Small intestine (tissue), 7 donors: Measurements from ENCODE around the gene ADH1C. TPM values are rescaled to one million over a fixed set of nuclear protein-coding genes. Genes with fewer than 3 reads are reported as not detected.
"Not testable (repeated sequence)": the region's sequence is repeated elsewhere in the genome, so short reads cannot be mapped to it uniquely, and the experiment has no call there.

Source experiments
- DNase-seq, 2 donors: peaks; one replicate each; pipeline versions ENCODE4 v3.0.0 to v3.0.0-alpha.2; 2013
- FAIRE-seq: peaks from 2 replicates; lab custom pipeline; 2012; peaks lifted over from hg19 to GRCh38; lab: Jason Lieb, UNC
- H3K27ac ChIP-seq, 3 donors: one replicate each; pipeline ENCODE4 v1.5.1; 2013; ENCODE audit warnings: low read length in 2 of 3, mild to moderate bottlenecking in 2 of 3, control low read depth in 1 of 3, inconsistent platforms in 1 of 3, low read depth in 1 of 3, moderate library complexity in 1 of 3
- H3K27me3 ChIP-seq, 3 donors: one replicate each; pipeline ENCODE4 v1.6.1; 2013; ENCODE audit warnings: low read length in 3 of 3, inconsistent platforms in 1 of 3; ENCODE audit not compliant: control insufficient read depth in 3 of 3, insufficient read depth in 3 of 3
- H3K36me3 ChIP-seq, 3 donors: one replicate each; pipeline ENCODE4 v1.6.1; 2013; ENCODE audit warnings: low read length in 3 of 3, inconsistent platforms in 1 of 3, low read depth in 1 of 3, mild to moderate bottlenecking in 1 of 3, moderate library complexity in 1 of 3; ENCODE audit not compliant: control insufficient read depth in 3 of 3, insufficient read depth in 2 of 3
- H3K4me1 ChIP-seq, 3 donors: one replicate each; pipeline ENCODE4 v1.6.1; 2013; ENCODE audit warnings: low read length in 2 of 3, inconsistent platforms in 1 of 3, low read depth in 1 of 3, mild to moderate bottlenecking in 1 of 3, moderate library complexity in 1 of 3; ENCODE audit not compliant: control insufficient read depth in 3 of 3, insufficient read depth in 2 of 3
- H3K4me3 ChIP-seq, 3 donors: one replicate each; pipeline ENCODE4 v1.5.1; 2013; ENCODE audit warnings: low read length in 3 of 3, control low read depth in 1 of 3, inconsistent platforms in 1 of 3, low read depth in 1 of 3, mild to moderate bottlenecking in 1 of 3, moderate library complexity in 1 of 3
- H3K9me3 ChIP-seq, 2 donors: one replicate each; pipeline ENCODE4 v1.6.1; 2013; ENCODE audit warnings: low read depth in 1 of 2, low read length in 1 of 2; ENCODE audit not compliant: control insufficient read depth in 2 of 2, insufficient read depth in 1 of 2
- WGBS, 3 donors: extraction: QIAGEN DNeasy Blood & Tissue Kit; methylation state at CpG; one replicate each; pipeline ENCODE4 v1.1.7; 2013; 5-methylcytosine and 5-hydroxymethylcytosine counted together
- polyA plus RNA-seq, 4 donors: library from polyadenylated mRNA; stranded (reverse) in 3 of 4; unstranded in 1 of 4; fragments of 200-250 nt in 3 of 4; fragments of 120-200 nt in 1 of 4; gene quantifications; one replicate each; pipeline versions ENCODE4 v1.2.1 to v1.2.3, GENCODE V29; 2013
- donor health status: healthy with polysubstance abuse.
- donor health status: control.
- donor health status: control.
- donor health status: Bipolar disorder and iron deficiency.
- donor health status: healthy.

ADH1C gene
- polyA plus RNA-seq, 4 donors, result 66.3 to 231 (median 190) TPM

- Histone ChIP-seq H3K4me3 (no peak overlapping the region), H3K4me1 (no peaks in the 10 kb centered on the region), H3K36me3 (no peaks in the 10 kb centered on the region), H3K27ac (no peak overlapping the region), H3K9me3 (peaks cover 0 to 9% of the 10 kb centered on the region in 2 donors), H3K27me3 (no peaks in the 10 kb centered on the region)
- FAIRE-seq, result no peak
- no peak for DNase-seq
- 65 to 92% (median 86%) methylated on average over 2 of the region's 2 CpGs for WGBS, 3 donors
These were observed 22.7 kb downstream of the ADH1C start for GRCh38 chr4:99329876-99330275.

DNA sequence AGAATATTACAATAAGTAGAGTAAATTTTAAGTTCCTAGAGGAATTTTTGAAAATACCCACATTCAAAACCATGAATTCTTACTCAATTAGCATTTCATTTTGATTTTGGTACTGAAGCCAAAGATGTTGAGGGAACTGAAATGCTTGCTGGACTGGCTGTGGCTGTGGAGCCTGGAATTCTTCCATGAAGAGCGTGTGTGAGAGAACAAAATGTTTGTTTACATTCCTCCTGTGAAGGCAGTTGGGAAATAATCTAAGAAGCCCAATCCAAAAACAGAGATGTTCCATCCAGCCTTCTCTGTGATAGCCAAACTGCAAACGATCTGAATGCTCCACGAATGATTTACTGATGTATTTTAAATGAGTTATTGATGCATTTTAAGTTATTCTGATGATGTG is 27.6 kb downstream of the ADH1C start:
- Histone ChIP-seq H3K9me3 (peaks cover 0 to 9% of the 10 kb centered on the region in 2 donors), H3K27me3 (no peaks in the 10 kb centered on the region), H3K4me1 (no peaks in the 10 kb centered on the region), H3K4me3 (no peak overlapping the region), H3K36me3 (no peaks in the 10 kb centered on the region), H3K27ac (no peak overlapping the region)
- FAIRE-seq (no peak), DNase-seq (peak in 1 of 2 donors; percentile 19)
- WGBS, 3 donors, result 51 to 54% (median 53%) methylated on average over 3 of the region's 3 CpGs

DNA sequence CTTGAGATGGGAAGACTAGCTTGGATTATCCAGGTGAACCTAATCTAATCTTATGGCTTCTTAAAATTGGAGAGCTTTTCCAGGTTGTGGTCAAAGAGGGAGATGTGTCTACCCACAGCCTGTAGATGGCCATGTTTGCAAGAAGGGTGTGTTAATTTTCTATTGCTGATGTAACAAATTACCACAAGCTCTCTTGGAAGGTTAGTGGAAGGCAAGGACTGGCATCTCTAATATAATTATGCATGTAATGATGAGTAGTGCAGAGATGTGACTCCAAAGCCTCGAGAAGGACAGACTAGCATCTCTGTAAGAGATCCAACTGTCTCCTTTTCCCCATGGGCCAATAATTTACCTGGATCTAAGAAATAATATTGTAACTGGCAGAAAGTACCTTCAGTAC is 28.2 kb downstream of the ADH1C start:
- WGBS, 3 donors, result 40 to 73% (median 65%) methylated on average over 1 of the region's 1 CpG
- FAIRE-seq (no peak), DNase-seq (no peak)
- H3K27ac ChIP-seq, result peak overlapping the region in 1 of 3 donors; percentile 69
- no peaks in the 10 kb centered on the region for H3K4me1 ChIP-seq
- H3K36me3 ChIP-seq, result no peaks in the 10 kb centered on the region
- no peak overlapping the region for H3K4me3 ChIP-seq
- H3K27me3 ChIP-seq, result no peaks in the 10 kb centered on the region
- H3K9me3 ChIP-seq, result peaks cover 0 to 9% of the 10 kb centered on the region in 2 donors

DNA sequence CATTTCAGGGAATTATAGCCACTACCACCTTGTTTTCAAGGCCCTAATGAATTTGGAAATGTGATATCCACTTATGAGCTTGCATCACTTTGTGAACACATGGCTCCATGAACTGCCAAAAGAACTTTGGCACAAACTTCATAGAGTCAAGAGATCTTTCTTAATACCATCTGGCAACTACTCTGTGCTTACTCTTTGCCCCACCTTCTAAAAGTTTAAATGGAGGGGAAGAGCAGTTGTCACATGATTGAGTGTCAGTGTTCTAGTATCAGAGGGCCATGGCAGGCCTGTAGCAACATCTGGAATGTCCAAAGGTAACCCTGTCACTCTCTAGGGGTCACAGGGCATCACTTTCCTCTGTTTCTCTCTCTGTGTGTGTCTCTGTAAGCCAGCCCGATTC is 28.8 kb downstream of the ADH1C start:
- H3K27me3 ChIP-seq, result no peaks in the 10 kb centered on the region
- WGBS, 3 donors, result 88 to 94% (median 88%) methylated on average over 1 of the region's 1 CpG
- DNase-seq (no peak), FAIRE-seq (no peak)
- H3K9me3 ChIP-seq, result peaks cover 0 to 9% of the 10 kb centered on the region in 2 donors
- no peaks in the 10 kb centered on the region for H3K36me3 ChIP-seq
- peak overlapping the region in 1 of 3 donors; percentile 69 for H3K27ac ChIP-seq
- no peaks in the 10 kb centered on the region for H3K4me1 ChIP-seq
- H3K4me3 ChIP-seq, result no peak overlapping the region

- Histone ChIP-seq H3K36me3 (no peaks in the 10 kb centered on the region), H3K27me3 (no peaks in the 10 kb centered on the region), H3K4me1 (no peaks in the 10 kb centered on the region), H3K27ac (peak within 1 kb of the TSS in 1 of 3 donors; percentile 25), H3K9me3 (peaks cover 0 to 2% of the 10 kb centered on the region in 2 donors), H3K4me3 (no peak within 1 kb of the TSS)
- 29 to 37% (median 31%) methylated on average over 8 of the region's 8 CpGs for WGBS, 3 donors
- DNase-seq (peak in 1 of 2 donors; percentile 17), FAIRE-seq (no peak)
These were observed 31.0 kb downstream of the ADH1C start, which contains the start of gene ADH1B for GRCh38 chr4:99321241-99322191. ADH1B (minus strand) TSS chr4:99321401; CDS start chr4:99321331, 70 bp downstream.

DNA sequence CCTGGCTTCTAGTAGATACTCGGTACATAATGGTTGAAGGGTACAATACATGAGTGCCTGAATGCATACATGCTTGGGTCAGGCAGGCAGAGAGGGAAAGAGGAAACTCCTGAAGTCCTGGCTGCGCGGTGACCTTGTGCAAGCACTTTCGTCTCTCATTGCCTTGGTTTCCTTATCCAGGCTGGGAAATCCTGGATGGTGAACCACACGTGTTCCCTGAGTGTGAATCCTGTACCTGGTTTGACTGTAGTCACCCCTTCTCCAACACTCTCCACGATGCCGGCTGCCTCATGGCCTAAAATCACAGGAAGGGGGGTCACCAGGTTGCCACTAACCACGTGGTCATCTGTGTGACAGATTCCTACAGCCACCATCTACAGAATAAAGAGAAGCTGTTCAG is 34.7 kb downstream of the ADH1C start:
- H3K27me3 ChIP-seq, H3K4me1 ChIP-seq, DNase-seq, H3K4me3 ChIP-seq, FAIRE-seq, H3K9me3 ChIP-seq, H3K36me3 ChIP-seq: not testable (repeated sequence)
- WGBS, 3 donors, result 86 to 89% (median 89%) methylated on average over 8 of the region's 8 CpGs
- H3K27ac ChIP-seq, result peak overlapping the region in 1 of 3 donors; percentile 36

DNA sequence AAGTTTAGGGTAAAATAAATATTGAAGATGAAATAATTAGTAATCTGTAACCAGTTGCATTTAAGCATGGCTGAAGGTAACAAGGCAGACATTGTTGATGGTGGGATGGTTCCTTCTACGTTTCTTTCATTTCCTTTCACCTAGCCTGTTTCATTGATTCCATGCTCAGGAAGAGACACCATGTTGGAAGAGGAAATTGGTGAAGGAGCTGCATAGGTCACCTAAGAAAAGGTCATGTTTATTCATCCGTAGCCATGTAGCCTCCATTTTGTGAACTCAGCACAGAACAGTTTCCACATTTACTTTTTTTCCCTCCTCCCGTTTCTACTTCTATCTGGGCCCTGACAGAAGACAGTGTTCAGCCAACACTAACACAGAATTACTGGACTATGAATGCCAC is 35.2 kb downstream of the ADH1C start:
- Histone ChIP-seq H3K4me3 (no peak overlapping the region), H3K27me3 (no peaks in the 10 kb centered on the region), H3K36me3 (no peaks in the 10 kb centered on the region), H3K27ac (peak overlapping the region in 1 of 3 donors; percentile 36), H3K9me3 (no peaks in the 10 kb centered on the region), H3K4me1 (no peaks in the 10 kb centered on the region)
- FAIRE-seq, result no peak
- DNase-seq, result no peak
- 78 to 88% (median 85%) methylated on average over 3 of the region's 3 CpGs for WGBS, 3 donors

DNA sequence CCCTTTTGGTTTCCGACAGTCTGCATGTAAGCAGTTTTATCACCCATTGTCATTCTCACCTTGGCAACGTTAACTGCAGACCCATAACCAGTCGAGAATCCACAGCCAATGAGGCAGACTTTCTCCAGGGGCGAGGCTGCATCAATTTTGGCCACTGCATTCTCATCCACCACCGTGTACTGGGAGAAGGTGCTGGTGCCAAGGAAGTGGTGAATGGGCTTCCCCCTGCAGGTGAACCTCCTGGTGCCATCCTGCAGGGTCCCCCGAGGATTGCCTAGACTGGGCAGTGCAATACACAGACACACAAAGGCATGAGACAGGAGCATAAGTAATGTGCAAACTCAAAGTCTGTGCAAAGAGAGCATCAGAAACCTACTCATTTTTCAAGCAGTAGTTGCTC is 36.7 kb downstream of the ADH1C start:
- Histone ChIP-seq H3K9me3 (no peaks in the 10 kb centered on the region), H3K36me3 (no peaks in the 10 kb centered on the region), H3K27ac (no peak overlapping the region), H3K27me3 (no peaks in the 10 kb centered on the region), H3K4me1 (no peaks in the 10 kb centered on the region), H3K4me3 (no peak overlapping the region)
- 71 to 80% (median 72%) methylated on average over 6 of the region's 6 CpGs for WGBS, 3 donors
- DNase-seq (no peak), FAIRE-seq (no peak)
